ENCODE data around the gene PIWIL4. TPM values are rescaled to one million over a fixed set of nuclear protein-coding genes. Genes with fewer than 3 reads are reported as not detected.
A peak's percentile ranks its signal among the peaks of the same experiment; 100 is the strongest.

The PIWIL4 gene
- polyA plus RNA-seq, 1 donor = 16.0 TPM

DNA sequence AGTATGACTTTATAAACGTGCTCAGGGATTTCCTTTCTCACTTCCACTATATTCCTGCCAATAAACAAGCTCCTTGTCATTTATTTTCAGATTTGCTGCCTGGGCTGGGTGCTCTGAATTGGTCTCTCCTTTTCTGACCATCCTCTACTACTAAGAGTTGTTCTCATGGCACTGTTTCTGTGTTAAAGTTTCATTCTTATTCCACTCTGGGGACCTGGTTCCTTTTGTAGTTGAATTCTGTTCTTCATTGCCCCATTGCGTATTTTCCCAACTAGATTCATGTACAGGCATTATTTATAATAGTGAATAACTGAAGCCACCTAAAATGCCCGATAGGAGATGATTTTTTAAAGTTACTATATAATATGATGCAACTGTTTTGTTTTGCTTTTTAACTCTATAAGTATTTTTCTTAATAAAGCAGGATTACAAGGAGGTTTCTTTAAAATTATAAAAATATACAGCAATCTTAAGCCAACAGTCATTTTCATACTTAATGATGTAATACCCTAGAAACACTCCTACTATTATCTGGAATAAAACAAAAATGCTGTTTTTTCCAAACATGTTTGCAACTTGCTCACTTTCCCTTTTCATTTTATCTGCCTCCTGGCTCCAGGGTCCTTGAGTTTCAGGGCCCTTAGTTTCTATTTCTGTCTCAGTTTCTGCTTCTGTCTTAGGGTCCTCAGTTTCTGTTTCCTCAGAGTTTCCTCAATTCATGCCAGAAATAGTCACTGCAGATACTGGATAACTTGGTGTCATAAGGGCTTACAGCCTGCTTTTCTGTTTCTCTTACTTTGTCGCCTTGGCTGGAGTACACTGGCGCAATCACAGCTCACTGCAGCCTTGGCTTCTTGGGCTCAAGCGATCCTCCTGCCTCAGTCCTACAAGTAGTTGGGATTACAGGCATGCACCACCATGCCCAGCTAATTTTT, 33.2 kb upstream of the PIWIL4 start:
- no peak for DNase-seq
- Histone ChIP-seq H3K27ac (ENCODE audit: low read length) (no peak overlapping the region), H3K9me3 (ENCODE audit: control insufficient read depth, low read depth, low read length) (no peaks in the 10 kb centered on the region), H3K4me1 (ENCODE audit: control insufficient read depth, insufficient read depth, low read length) (peaks cover 14% of the 10 kb centered on the region), H3K36me3 (ENCODE audit: control insufficient read depth, insufficient read depth, low read length) (no peaks in the 10 kb centered on the region), H3K4me3 (ENCODE audit: low read length) (no peak overlapping the region), H3K27me3 (ENCODE audit: control insufficient read depth, insufficient read depth, low read length) (no peaks in the 10 kb centered on the region)
- WGBS (ENCODE audit: insufficient coverage, low lambda C conversion rate) = 70% methylated on average over 2 of the region's 6 CpGs

DNA sequence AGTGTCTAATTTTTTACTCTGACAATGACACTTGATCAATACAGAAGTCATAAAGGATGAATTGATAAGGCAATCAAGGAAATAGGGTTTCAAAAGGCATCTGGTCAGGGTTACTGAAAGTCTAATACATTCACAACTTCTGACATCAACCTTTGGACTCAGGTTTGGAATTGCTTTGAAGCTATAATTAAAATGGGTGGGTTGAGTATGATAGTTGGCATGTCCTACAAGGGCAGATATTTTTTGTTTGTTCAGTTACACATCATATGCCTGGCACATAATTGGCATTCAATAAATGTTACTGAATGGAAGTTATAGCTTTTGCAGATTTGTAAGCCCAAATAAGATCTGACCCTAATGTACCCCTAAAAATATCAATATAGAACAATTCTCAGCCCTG, 30.8 kb upstream of the PIWIL4 start:
- no peak overlapping the region for H3K4me3 ChIP-seq (ENCODE audit: low read length)
- H3K27me3 ChIP-seq (ENCODE audit: control insufficient read depth, insufficient read depth, low read length) = no peaks in the 10 kb centered on the region
- peak overlapping the region; percentile 25 for H3K27ac ChIP-seq (ENCODE audit: low read length)
- H3K36me3 ChIP-seq (ENCODE audit: control insufficient read depth, insufficient read depth, low read length) = no peaks in the 10 kb centered on the region
- no peaks in the 10 kb centered on the region for H3K9me3 ChIP-seq (ENCODE audit: control insufficient read depth, low read depth, low read length)
- H3K4me1 ChIP-seq (ENCODE audit: control insufficient read depth, insufficient read depth, low read length) = peaks cover 19% of the 10 kb centered on the region
- peak in 1 of 2 donors; percentile 69 for DNase-seq

DNA sequence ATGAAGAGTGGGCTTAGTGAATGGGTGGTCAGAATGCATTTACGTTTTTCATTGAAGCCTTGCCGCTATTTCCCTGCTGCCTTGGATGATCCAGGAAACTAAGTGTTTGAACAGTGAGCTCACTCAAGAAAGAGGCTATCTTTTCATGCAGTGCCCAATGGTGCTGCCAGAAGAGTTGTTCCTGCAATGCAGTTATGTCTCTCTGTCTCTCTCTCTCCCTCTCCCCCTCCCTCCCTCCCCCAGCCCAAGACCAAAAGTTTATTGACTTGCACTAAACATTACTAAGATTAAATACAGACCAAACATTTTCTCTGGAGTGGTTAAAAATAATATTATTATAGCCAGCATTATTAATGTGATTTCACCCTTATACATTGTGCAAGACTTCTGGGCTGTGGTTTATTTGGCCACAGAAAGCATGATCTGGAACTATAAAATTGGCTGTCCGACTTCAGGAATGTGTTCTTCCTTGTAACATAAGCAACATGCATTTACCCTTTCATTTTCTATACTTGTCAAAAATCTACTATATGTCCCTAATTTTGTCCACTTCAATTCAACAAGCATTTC, 30.1 kb upstream of the PIWIL4 start:
- H3K4me1 ChIP-seq (ENCODE audit: control insufficient read depth, insufficient read depth, low read length) = peaks cover 19% of the 10 kb centered on the region
- no peaks in the 10 kb centered on the region for H3K36me3 ChIP-seq (ENCODE audit: control insufficient read depth, insufficient read depth, low read length)
- H3K27ac ChIP-seq (ENCODE audit: low read length) = peak overlapping the region; percentile 25
- no peaks in the 10 kb centered on the region for H3K27me3 ChIP-seq (ENCODE audit: control insufficient read depth, insufficient read depth, low read length)
- DNase-seq = peak in 1 of 2 donors; percentile 53
- no peaks in the 10 kb centered on the region for H3K9me3 ChIP-seq (ENCODE audit: control insufficient read depth, low read depth, low read length)
- WGBS (ENCODE audit: insufficient coverage, low lambda C conversion rate) = no CpG with 5 or more reads among the region's 3 CpGs
- no peak overlapping the region for H3K4me3 ChIP-seq (ENCODE audit: low read length)

DNA sequence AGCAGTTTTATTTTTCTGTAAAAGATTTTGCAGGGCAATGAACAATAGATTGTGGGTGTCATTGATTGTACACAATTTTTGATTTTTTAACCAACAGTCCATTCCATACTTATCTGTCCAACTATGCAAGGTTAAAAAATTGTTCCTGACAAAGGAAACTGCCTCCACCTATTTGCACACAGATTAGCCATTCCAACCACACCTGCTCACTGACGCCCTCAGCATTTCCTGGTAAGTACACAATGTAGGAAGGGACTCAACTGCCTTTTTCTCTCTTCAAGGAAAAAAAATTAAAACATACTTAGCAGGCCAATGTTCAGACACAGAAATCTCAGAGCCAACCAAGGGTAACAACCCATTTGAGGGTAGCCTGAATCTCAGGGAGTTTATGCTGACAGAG, 27.7 kb upstream of the PIWIL4 start:
- WGBS (ENCODE audit: insufficient coverage, low lambda C conversion rate) = no CpG with 5 or more reads among the region's 1 CpG

DNA sequence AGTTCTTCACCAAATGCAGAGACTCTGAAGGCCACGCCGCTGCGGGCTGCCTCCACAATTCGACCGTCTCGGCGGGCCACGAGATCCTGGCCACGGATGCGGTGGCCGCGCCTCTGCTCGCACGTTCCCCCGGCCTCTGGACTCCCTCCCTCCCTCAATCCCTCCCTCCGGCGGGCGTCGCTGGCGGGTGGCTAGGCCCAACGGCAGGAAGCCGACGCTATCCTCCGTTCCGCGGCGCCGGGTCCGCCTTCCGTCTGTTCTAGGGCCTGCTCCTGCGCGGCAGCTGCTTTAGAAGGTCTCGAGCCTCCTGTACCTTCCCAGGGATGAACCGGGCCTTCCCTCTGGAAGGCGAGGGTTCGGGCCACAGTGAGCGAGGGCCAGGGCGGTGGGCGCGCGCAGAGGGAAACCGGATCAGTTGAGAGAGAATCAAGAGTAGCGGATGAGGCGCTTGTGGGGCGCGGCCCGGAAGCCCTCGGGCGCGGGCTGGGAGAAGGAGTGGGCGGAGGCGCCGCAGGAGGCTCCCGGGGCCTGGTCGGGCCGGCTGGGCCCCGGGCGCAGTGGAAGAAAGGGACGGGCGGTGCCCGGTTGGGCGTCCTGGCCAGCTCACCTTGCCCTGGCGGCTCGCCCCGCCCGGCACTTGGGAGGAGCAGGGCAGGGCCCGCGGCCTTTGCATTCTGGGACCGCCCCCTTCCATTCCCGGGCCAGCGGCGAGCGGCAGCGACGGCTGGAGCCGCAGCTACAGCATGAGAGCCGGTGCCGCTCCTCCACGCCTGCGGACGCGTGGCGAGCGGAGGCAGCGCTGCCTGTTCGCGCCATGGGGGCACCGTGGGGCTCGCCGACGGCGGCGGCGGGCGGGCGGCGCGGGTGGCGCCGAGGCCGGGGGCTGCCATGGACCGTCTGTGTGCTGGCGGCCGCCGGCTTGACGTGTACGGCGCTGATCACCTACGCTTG, 23.2 kb upstream of the PIWIL4 start, which contains the start of gene FUT4:
FUT4 (plus strand) TSS at position 227 of the 951 bp plus-strand sequence; CDS start at position 440, 213 bp downstream.
- Histone ChIP-seq H3K27ac (ENCODE audit: low read length) (peak within 1 kb of the TSS; percentile 99), H3K4me3 (ENCODE audit: low read length) (peak within 1 kb of the TSS; percentile 83), H3K9me3 (ENCODE audit: control insufficient read depth, low read depth, low read length) (peaks cover 4% of the 10 kb centered on the region), H3K4me1 (ENCODE audit: control insufficient read depth, insufficient read depth, low read length) (peaks cover 9% of the 10 kb centered on the region), H3K27me3 (ENCODE audit: control insufficient read depth, insufficient read depth, low read length) (no peaks in the 10 kb centered on the region), H3K36me3 (ENCODE audit: control insufficient read depth, insufficient read depth, low read length) (peaks cover 2% of the 10 kb centered on the region)
- peak; percentile 91 to 97 for DNase-seq
- no CpG with 5 or more reads among the region's 109 CpGs for WGBS (ENCODE audit: insufficient coverage, low lambda C conversion rate)

More for the DNA sequence above, 27.7 kb upstream of the PIWIL4 start:
- H3K36me3 ChIP-seq (ENCODE audit: control insufficient read depth, insufficient read depth, low read length) = no peaks in the 10 kb centered on the region
- H3K9me3 ChIP-seq (ENCODE audit: control insufficient read depth, low read depth, low read length) = no peaks in the 10 kb centered on the region
- peaks cover 23% of the 10 kb centered on the region for H3K4me1 ChIP-seq (ENCODE audit: control insufficient read depth, insufficient read depth, low read length)
- DNase-seq = peak; percentile 56 to 77
- no peak overlapping the region for H3K4me3 ChIP-seq (ENCODE audit: low read length)
- H3K27ac ChIP-seq (ENCODE audit: low read length) = peak overlapping the region; percentile 58
- H3K27me3 ChIP-seq (ENCODE audit: control insufficient read depth, insufficient read depth, low read length) = no peaks in the 10 kb centered on the region

DNA sequence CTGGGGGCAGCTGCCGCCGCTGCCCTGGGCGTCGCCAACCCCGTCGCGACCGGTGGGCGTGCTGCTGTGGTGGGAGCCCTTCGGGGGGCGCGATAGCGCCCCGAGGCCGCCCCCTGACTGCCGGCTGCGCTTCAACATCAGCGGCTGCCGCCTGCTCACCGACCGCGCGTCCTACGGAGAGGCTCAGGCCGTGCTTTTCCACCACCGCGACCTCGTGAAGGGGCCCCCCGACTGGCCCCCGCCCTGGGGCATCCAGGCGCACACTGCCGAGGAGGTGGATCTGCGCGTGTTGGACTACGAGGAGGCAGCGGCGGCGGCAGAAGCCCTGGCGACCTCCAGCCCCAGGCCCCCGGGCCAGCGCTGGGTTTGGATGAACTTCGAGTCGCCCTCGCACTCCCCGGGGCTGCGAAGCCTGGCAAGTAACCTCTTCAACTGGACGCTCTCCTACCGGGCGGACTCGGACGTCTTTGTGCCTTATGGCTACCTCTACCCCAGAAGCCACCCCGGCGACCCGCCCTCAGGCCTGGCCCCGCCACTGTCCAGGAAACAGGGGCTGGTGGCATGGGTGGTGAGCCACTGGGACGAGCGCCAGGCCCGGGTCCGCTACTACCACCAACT, 22.4 kb upstream of the PIWIL4 start:
- Histone ChIP-seq H3K36me3 (ENCODE audit: control insufficient read depth, insufficient read depth, low read length) (peaks cover 2% of the 10 kb centered on the region), H3K9me3 (ENCODE audit: control insufficient read depth, low read depth, low read length) (peaks cover 4% of the 10 kb centered on the region), H3K4me3 (ENCODE audit: low read length) (peak overlapping the region; percentile 83), H3K27ac (ENCODE audit: low read length) (peak overlapping the region; percentile 71), H3K4me1 (ENCODE audit: control insufficient read depth, insufficient read depth, low read length) (peaks cover 9% of the 10 kb centered on the region), H3K27me3 (ENCODE audit: control insufficient read depth, insufficient read depth, low read length) (no peaks in the 10 kb centered on the region)
- no CpG with 5 or more reads among the region's 59 CpGs for WGBS (ENCODE audit: insufficient coverage, low lambda C conversion rate)
- DNase-seq = no peak

DNA sequence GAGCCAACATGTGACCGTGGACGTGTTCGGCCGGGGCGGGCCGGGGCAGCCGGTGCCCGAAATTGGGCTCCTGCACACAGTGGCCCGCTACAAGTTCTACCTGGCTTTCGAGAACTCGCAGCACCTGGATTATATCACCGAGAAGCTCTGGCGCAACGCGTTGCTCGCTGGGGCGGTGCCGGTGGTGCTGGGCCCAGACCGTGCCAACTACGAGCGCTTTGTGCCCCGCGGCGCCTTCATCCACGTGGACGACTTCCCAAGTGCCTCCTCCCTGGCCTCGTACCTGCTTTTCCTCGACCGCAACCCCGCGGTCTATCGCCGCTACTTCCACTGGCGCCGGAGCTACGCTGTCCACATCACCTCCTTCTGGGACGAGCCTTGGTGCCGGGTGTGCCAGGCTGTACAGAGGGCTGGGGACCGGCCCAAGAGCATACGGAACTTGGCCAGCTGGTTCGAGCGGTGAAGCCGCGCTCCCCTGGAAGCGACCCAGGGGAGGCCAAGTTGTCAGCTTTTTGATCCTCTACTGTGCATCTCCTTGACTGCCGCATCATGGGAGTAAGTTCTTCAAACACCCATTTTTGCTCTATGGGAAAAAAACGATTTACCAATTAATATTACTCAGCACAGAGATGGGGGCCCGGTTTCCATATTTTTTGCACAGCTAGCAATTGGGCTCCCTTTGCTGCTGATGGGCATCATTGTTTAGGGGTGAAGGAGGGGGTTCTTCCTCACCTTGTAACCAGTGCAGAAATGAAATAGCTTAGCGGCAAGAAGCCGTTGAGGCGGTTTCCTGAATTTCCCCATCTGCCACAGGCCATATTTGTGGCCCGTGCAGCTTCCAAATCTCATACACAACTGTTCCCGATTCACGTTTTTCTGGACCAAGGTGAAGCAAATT, 21.7 kb upstream of the PIWIL4 start:
- Histone ChIP-seq H3K9me3 (ENCODE audit: control insufficient read depth, low read depth, low read length) (peaks cover 4% of the 10 kb centered on the region), H3K27me3 (ENCODE audit: control insufficient read depth, insufficient read depth, low read length) (no peaks in the 10 kb centered on the region), H3K4me1 (ENCODE audit: control insufficient read depth, insufficient read depth, low read length) (peaks cover 13% of the 10 kb centered on the region), H3K27ac (ENCODE audit: low read length) (peak overlapping the region; percentile 71), H3K36me3 (ENCODE audit: control insufficient read depth, insufficient read depth, low read length) (peaks cover 2% of the 10 kb centered on the region), H3K4me3 (ENCODE audit: low read length) (peak overlapping the region; percentile 83)
- DNase-seq = peak in 1 of 2 donors; percentile 61
- no CpG with 5 or more reads among the region's 54 CpGs for WGBS (ENCODE audit: insufficient coverage, low lambda C conversion rate)

DNA sequence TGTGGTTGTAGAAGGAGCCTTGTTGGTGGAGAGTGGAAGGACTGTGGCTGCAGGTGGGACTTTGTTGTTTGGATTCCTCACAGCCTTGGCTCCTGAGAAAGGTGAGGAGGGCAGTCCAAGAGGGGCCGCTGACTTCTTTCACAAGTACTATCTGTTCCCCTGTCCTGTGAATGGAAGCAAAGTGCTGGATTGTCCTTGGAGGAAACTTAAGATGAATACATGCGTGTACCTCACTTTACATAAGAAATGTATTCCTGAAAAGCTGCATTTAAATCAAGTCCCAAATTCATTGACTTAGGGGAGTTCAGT, 21.1 kb upstream of the PIWIL4 start:
- peak in 1 of 2 donors; percentile 48 for DNase-seq
- Histone ChIP-seq H3K4me3 (ENCODE audit: low read length) (peak overlapping the region; percentile 83), H3K36me3 (ENCODE audit: control insufficient read depth, insufficient read depth, low read length) (peaks cover 2% of the 10 kb centered on the region), H3K9me3 (ENCODE audit: control insufficient read depth, low read depth, low read length) (peaks cover 4% of the 10 kb centered on the region), H3K27ac (ENCODE audit: low read length) (peak overlapping the region; percentile 71), H3K4me1 (ENCODE audit: control insufficient read depth, insufficient read depth, low read length) (peaks cover 17% of the 10 kb centered on the region), H3K27me3 (ENCODE audit: control insufficient read depth, insufficient read depth, low read length) (no peaks in the 10 kb centered on the region)
- 40% methylated on average over 1 of the region's 2 CpGs for WGBS (ENCODE audit: insufficient coverage, low lambda C conversion rate)

DNA sequence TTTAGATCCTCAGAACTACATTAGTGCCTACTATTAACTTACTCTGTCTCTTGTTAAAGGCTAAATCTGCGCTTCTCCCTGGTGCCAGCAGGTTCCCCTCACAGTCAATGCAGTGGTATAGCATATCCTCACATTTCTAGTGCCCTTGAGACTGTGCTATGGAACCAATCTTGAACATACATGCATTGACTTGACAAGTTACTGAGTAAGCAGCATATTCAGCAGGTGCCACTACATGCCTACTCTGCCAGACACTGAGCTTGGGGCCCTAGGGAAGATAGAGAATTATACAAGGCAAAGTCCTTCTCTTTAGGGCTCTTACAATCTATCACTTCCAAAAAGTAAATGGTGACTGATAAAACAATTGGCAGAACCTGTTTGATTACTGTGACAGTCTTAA, 20.3 kb upstream of the PIWIL4 start:
- Histone ChIP-seq H3K27me3 (ENCODE audit: control insufficient read depth, insufficient read depth, low read length) (no peaks in the 10 kb centered on the region), H3K4me1 (ENCODE audit: control insufficient read depth, insufficient read depth, low read length) (peaks cover 17% of the 10 kb centered on the region), H3K4me3 (ENCODE audit: low read length) (peak overlapping the region; percentile 83)

More for the DNA sequence above, 20.3 kb upstream of the PIWIL4 start:
- peaks cover 2% of the 10 kb centered on the region for H3K36me3 ChIP-seq (ENCODE audit: control insufficient read depth, insufficient read depth, low read length)
- 17% methylated on average over 1 of the region's 1 CpG for WGBS (ENCODE audit: insufficient coverage, low lambda C conversion rate)
- peak overlapping the region; percentile 71 for H3K27ac ChIP-seq (ENCODE audit: low read length)
- DNase-seq = peak; percentile 85 to 94
- peaks cover 4% of the 10 kb centered on the region for H3K9me3 ChIP-seq (ENCODE audit: control insufficient read depth, low read depth, low read length)
